Activated naive CD4-positive, alpha-beta T cell treated with anti-CD3 and anti-CD28 coated beads, Interleukin-2, amount 10 ng/mL, durations not matched to agents 7 days and 5 days (primary cell): ENCODE results near the gene TOX3.

Experiments
- CTCF ChIA-PET: fragments of 350-600 bp; sonication (Branson Sonifier 250); formaldehyde crosslinking; loops from one replicate; lab custom pipeline; 2021; ENCODE audit warnings: antibody characterized with exemption; lab: Charles Lee
- DNase-seq: peaks from one replicate; pipeline ENCODE4 v3.0.0-alpha.2; 2020
- H3K27ac Mint-ChIP-seq: one replicate; pipeline ENCODE4 v1.8.0; 2021; ENCODE audit warnings: mild to moderate bottlenecking, moderate library complexity, mixed read lengths
- H3K27me3 Mint-ChIP-seq: one replicate; pipeline ENCODE4 v1.8.0; 2021; ENCODE audit warnings: mild to moderate bottlenecking, mixed read lengths
- H3K36me3 Mint-ChIP-seq: one replicate; pipeline ENCODE4 v1.8.0; 2021; ENCODE audit warnings: mixed read lengths
- H3K4me1 Mint-ChIP-seq: one replicate; pipeline ENCODE4 v1.8.0; 2021; ENCODE audit warnings: mixed read lengths
- H3K4me3 Mint-ChIP-seq: one replicate; pipeline ENCODE4 v1.8.0; 2021; ENCODE audit warnings: mild to moderate bottlenecking, moderate library complexity, mixed read lengths
- H3K9me3 Mint-ChIP-seq: one replicate; pipeline ENCODE4 v1.8.0; 2021; ENCODE audit warnings: mixed read lengths

Gene TOX3

GRCh38 chr16:52450241-52450640 lies 96.7 kb downstream of the TOX3 start:
- Mint-ChIP-seq H3K27ac (no peak overlapping the region), H3K36me3 (no peaks in the 10 kb centered on the region), H3K4me1 (no peaks in the 10 kb centered on the region), H3K27me3 (no peaks in the 10 kb centered on the region), H3K4me3 (no peak overlapping the region), H3K9me3 (no peaks in the 10 kb centered on the region)
- CTCF ChIA-PET = no interaction called here
- DNase-seq = no peak

GRCh38 chr16:52446080-52446479 lies 100.9 kb downstream of the TOX3 start:
- peaks cover 2% of the 10 kb centered on the region for H3K9me3 Mint-ChIP-seq
- CTCF ChIA-PET = interaction anchor here (0.7 kb wide), 1 partner anchor 32 kb away, joined by 3 read pairs; no protein-coding TSS in a partner anchor
- no peaks in the 10 kb centered on the region for H3K27me3 Mint-ChIP-seq
- no peak overlapping the region for H3K4me3 Mint-ChIP-seq
- no peaks in the 10 kb centered on the region for H3K4me1 Mint-ChIP-seq
- H3K27ac Mint-ChIP-seq = no peak overlapping the region
- DNase-seq = no peak
- no peaks in the 10 kb centered on the region for H3K36me3 Mint-ChIP-seq

- Mint-ChIP-seq H3K4me3 (no peak overlapping the region), H3K27ac (no peak overlapping the region), H3K36me3 (no peaks in the 10 kb centered on the region), H3K27me3 (no peaks in the 10 kb centered on the region), H3K9me3 (peaks cover 11% of the 10 kb centered on the region), H3K4me1 (no peaks in the 10 kb centered on the region)
- DNase-seq = no peak
- CTCF ChIA-PET = no interaction called here
Measured at GRCh38 chr16:52441886-52442285, 105.1 kb downstream of the TOX3 start.

- peaks cover 12% of the 10 kb centered on the region for H3K9me3 Mint-ChIP-seq
- no peak overlapping the region for H3K4me3 Mint-ChIP-seq
- no peaks in the 10 kb centered on the region for H3K27me3 Mint-ChIP-seq
- CTCF ChIA-PET = no interaction called here
- no peaks in the 10 kb centered on the region for H3K4me1 Mint-ChIP-seq
- no peaks in the 10 kb centered on the region for H3K36me3 Mint-ChIP-seq
- no peak overlapping the region for H3K27ac Mint-ChIP-seq
- no peak for DNase-seq
Measured at GRCh38 chr16:52440248-52440647, 106.7 kb downstream of the TOX3 start.

GRCh38 chr16:52439750-52440149 lies 107.2 kb downstream of the TOX3 start:
- no peaks in the 10 kb centered on the region for H3K27me3 Mint-ChIP-seq
- CTCF ChIA-PET = no interaction called here
- H3K4me1 Mint-ChIP-seq = no peaks in the 10 kb centered on the region
- H3K36me3 Mint-ChIP-seq = no peaks in the 10 kb centered on the region
- H3K27ac Mint-ChIP-seq = no peak overlapping the region
- no peak overlapping the region for H3K4me3 Mint-ChIP-seq
- no peak for DNase-seq
- peaks cover 13% of the 10 kb centered on the region for H3K9me3 Mint-ChIP-seq

- no peak overlapping the region for H3K27ac Mint-ChIP-seq
- no peak for DNase-seq
- CTCF ChIA-PET = no interaction called here
- H3K27me3 Mint-ChIP-seq = no peaks in the 10 kb centered on the region
- H3K4me3 Mint-ChIP-seq = no peak overlapping the region
- H3K4me1 Mint-ChIP-seq = no peaks in the 10 kb centered on the region
- H3K9me3 Mint-ChIP-seq = peaks cover 13% of the 10 kb centered on the region
- no peaks in the 10 kb centered on the region for H3K36me3 Mint-ChIP-seq
Measured at GRCh38 chr16:52439171-52439701, 107.7 kb downstream of the TOX3 start.

GRCh38 chr16:52437277-52437670 lies 109.7 kb downstream of the TOX3 start:
- no peaks in the 10 kb centered on the region for H3K4me1 Mint-ChIP-seq
- H3K4me3 Mint-ChIP-seq = no peak overlapping the region
- no peak overlapping the region for H3K27ac Mint-ChIP-seq
- H3K27me3 Mint-ChIP-seq = no peaks in the 10 kb centered on the region
- no peaks in the 10 kb centered on the region for H3K36me3 Mint-ChIP-seq
- DNase-seq = no peak
- peaks cover 13% of the 10 kb centered on the region for H3K9me3 Mint-ChIP-seq
- CTCF ChIA-PET = no interaction called here

GRCh38 chr16:52436339-52437276 lies 110.3 kb downstream of the TOX3 start:
- Mint-ChIP-seq H3K36me3 (no peaks in the 10 kb centered on the region), H3K27me3 (no peaks in the 10 kb centered on the region), H3K4me3 (no peak overlapping the region), H3K9me3 (peaks cover 15% of the 10 kb centered on the region), H3K4me1 (no peaks in the 10 kb centered on the region), H3K27ac (no peak overlapping the region)
- CTCF ChIA-PET = no interaction called here
- DNase-seq = no peak

- Mint-ChIP-seq H3K27ac (no peak overlapping the region), H3K36me3 (no peaks in the 10 kb centered on the region), H3K4me1 (no peaks in the 10 kb centered on the region), H3K27me3 (no peaks in the 10 kb centered on the region), H3K4me3 (no peak overlapping the region), H3K9me3 (peaks cover 4% of the 10 kb centered on the region)
- DNase-seq = no peak
- CTCF ChIA-PET = no interaction called here
Measured at GRCh38 chr16:52434224-52434623, 112.7 kb downstream of the TOX3 start.

GRCh38 chr16:52433643-52434042 lies 113.3 kb downstream of the TOX3 start:
- peaks cover 4% of the 10 kb centered on the region for H3K9me3 Mint-ChIP-seq
- no peak overlapping the region for H3K4me3 Mint-ChIP-seq
- H3K4me1 Mint-ChIP-seq = no peaks in the 10 kb centered on the region
- H3K36me3 Mint-ChIP-seq = no peaks in the 10 kb centered on the region
- CTCF ChIA-PET = no interaction called here
- H3K27ac Mint-ChIP-seq = no peak overlapping the region
- no peaks in the 10 kb centered on the region for H3K27me3 Mint-ChIP-seq
- DNase-seq = no peak

- no peak overlapping the region for H3K4me3 Mint-ChIP-seq
- H3K9me3 Mint-ChIP-seq = peaks cover 2% of the 10 kb centered on the region
- no peak for DNase-seq
- H3K36me3 Mint-ChIP-seq = no peaks in the 10 kb centered on the region
- CTCF ChIA-PET = no interaction called here
- no peaks in the 10 kb centered on the region for H3K4me1 Mint-ChIP-seq
- no peaks in the 10 kb centered on the region for H3K27me3 Mint-ChIP-seq
- H3K27ac Mint-ChIP-seq = no peak overlapping the region
Measured at GRCh38 chr16:52424591-52424990, 122.4 kb downstream of the TOX3 start.

GRCh38 chr16:52422307-52422706 lies 124.6 kb downstream of the TOX3 start:
- no peaks in the 10 kb centered on the region for H3K4me1 Mint-ChIP-seq
- no peak overlapping the region for H3K4me3 Mint-ChIP-seq
- no peak for DNase-seq
- H3K27me3 Mint-ChIP-seq = no peaks in the 10 kb centered on the region
- peaks cover 2% of the 10 kb centered on the region for H3K9me3 Mint-ChIP-seq
- no peaks in the 10 kb centered on the region for H3K36me3 Mint-ChIP-seq
- no peak overlapping the region for H3K27ac Mint-ChIP-seq
- CTCF ChIA-PET = no interaction called here

- no peak overlapping the region for H3K27ac Mint-ChIP-seq
- no peaks in the 10 kb centered on the region for H3K27me3 Mint-ChIP-seq
- no peak overlapping the region for H3K4me3 Mint-ChIP-seq
- H3K4me1 Mint-ChIP-seq = no peaks in the 10 kb centered on the region
- H3K36me3 Mint-ChIP-seq = no peaks in the 10 kb centered on the region
- peaks cover 5% of the 10 kb centered on the region for H3K9me3 Mint-ChIP-seq
- CTCF ChIA-PET = no interaction called here
- DNase-seq = no peak
Measured at GRCh38 chr16:52418201-52418600, 128.7 kb downstream of the TOX3 start.

GRCh38 chr16:52416888-52417287 lies 130.1 kb downstream of the TOX3 start:
- CTCF ChIA-PET = no interaction called here
- Mint-ChIP-seq H3K9me3 (peaks cover 5% of the 10 kb centered on the region), H3K27me3 (no peaks in the 10 kb centered on the region), H3K36me3 (no peaks in the 10 kb centered on the region), H3K4me1 (no peaks in the 10 kb centered on the region), H3K27ac (no peak overlapping the region), H3K4me3 (no peak overlapping the region)
- DNase-seq = no peak

GRCh38 chr16:52411011-52411410 lies 135.9 kb downstream of the TOX3 start:
- H3K4me3 Mint-ChIP-seq = no peak overlapping the region
- DNase-seq = no peak
- H3K27ac Mint-ChIP-seq = no peak overlapping the region
- no peaks in the 10 kb centered on the region for H3K36me3 Mint-ChIP-seq
- no peaks in the 10 kb centered on the region for H3K4me1 Mint-ChIP-seq
- H3K9me3 Mint-ChIP-seq = peaks cover 3% of the 10 kb centered on the region
- H3K27me3 Mint-ChIP-seq = no peaks in the 10 kb centered on the region
- CTCF ChIA-PET = no interaction called here
